Fibroblast of lung (primary cell): ENCODE measurements around the gene EDDM13. TPM values are rescaled to one million over a fixed set of nuclear protein-coding genes. Genes with fewer than 3 reads are reported as not detected.

Source experiments
- DNase-seq, 2 donors: peaks; one replicate each; pipeline versions ENCODE4 v3.0.0 to v3.0.0-alpha.2; 2010; ENCODE audit warnings: low read depth in 2 of 2
- H2AFZ ChIP-seq: 2 replicates; pipeline ENCODE4 v1.5.1; 2012; ENCODE audit warnings: low read length, control low read depth, inconsistent platforms
- H3K27ac ChIP-seq: 2 replicates; pipeline ENCODE4 v1.5.1; 2011; ENCODE audit warnings: low read length, control low read depth; ENCODE audit not compliant: insufficient read depth
- H3K27me3 ChIP-seq: 2 replicates; pipeline ENCODE4 v1.5.1; 2011; ENCODE audit warnings: mild to moderate bottlenecking, low read length; ENCODE audit not compliant: control insufficient read depth, insufficient read depth
- H3K36me3 ChIP-seq: 2 replicates; pipeline ENCODE4 v1.5.1; 2011; ENCODE audit warnings: low read length; ENCODE audit not compliant: control insufficient read depth, insufficient read depth
- H3K4me1 ChIP-seq: 2 replicates; pipeline ENCODE4 v1.5.1; 2011; ENCODE audit warnings: low read length; ENCODE audit not compliant: control insufficient read depth, insufficient read depth; ENCODE audit errors: extremely low read depth
- H3K4me2 ChIP-seq: 2 replicates; pipeline ENCODE4 v1.5.1; 2011; ENCODE audit warnings: low read length, control low read depth; ENCODE audit not compliant: insufficient read depth; ENCODE audit errors: extremely low read depth
- H3K4me3 ChIP-seq, 4 experiments: fragments of 200-600 bp in 1 of 4; sonication (generic) in 1 of 4; replicated peaks in 1 of 4; 2 replicates each; pipeline ENCODE4 v1.5.1; 2011 to 2016; ENCODE audit warnings: low read length in 4 of 4, low read depth in 3 of 4, mild to moderate bottlenecking in 3 of 4, control low read depth in 2 of 4, inconsistent platforms in 1 of 4, mixed read lengths in 1 of 4; ENCODE audit not compliant: insufficient read depth in 1 of 4; ENCODE audit errors: control extremely low read depth in 1 of 4
- H3K79me2 ChIP-seq: 2 replicates; pipeline ENCODE4 v1.5.1; 2012; ENCODE audit warnings: mild to moderate bottlenecking, low read length, inconsistent platforms; ENCODE audit not compliant: control insufficient read depth, insufficient read depth
- H3K9ac ChIP-seq: 2 replicates; pipeline ENCODE4 v1.5.1; 2011; ENCODE audit warnings: mild to moderate bottlenecking, low read length, control low read depth; ENCODE audit not compliant: insufficient read depth
- H3K9me3 ChIP-seq: 2 replicates; pipeline ENCODE4 v1.5.1; 2012; ENCODE audit warnings: low read depth, low read length; ENCODE audit not compliant: control insufficient read depth, insufficient read depth
- H4K20me1 ChIP-seq: 2 replicates; pipeline ENCODE4 v1.5.1; 2011; ENCODE audit warnings: low read length; ENCODE audit not compliant: control insufficient read depth, insufficient read depth; ENCODE audit errors: extremely low read depth
- CTCF ChIP-seq, 2 donors: IDR thresholded peaks in 1 of 2; conservative IDR thresholded peaks in 1 of 2; 1 replicate in 1 of 2; 2 replicates in 1 of 2; pipeline ENCODE4 v1.5.1; 2011 to 2012; ENCODE audit warnings: low read length in 2 of 2, control low read depth in 1 of 2, inconsistent platforms in 1 of 2, low read depth in 1 of 2, mild to moderate bottlenecking in 1 of 2
- EZH2 ChIP-seq: IDR thresholded peaks from 2 replicates; pipeline ENCODE4 v1.5.1; 2012; ENCODE audit warnings: low read length, control low read depth, mild to moderate bottlenecking; ENCODE audit errors: missing control alignments
- polyA plus RNA-seq, 2 donors: library from polyadenylated mRNA; depleted of rRNA in 1 of 2; stranded (reverse) in 1 of 2; unstranded in 1 of 2; fragments of >200 nt; gene quantifications; 2 replicates each; pipeline ENCODE4 v1.2.1, GENCODE V29; 2011 to 2012; ENCODE audit warnings: missing spikeins in 1 of 2
- total RNA-seq: library from RNA; depleted of rRNA; stranded (reverse); fragments of >200 nt; gene quantifications from 2 replicates; pipeline ENCODE4 v1.2.1, GENCODE V29; 2014

The EDDM13 gene
- total and polyA plus RNA-seq, 2 donors (not counting 1 experiment from before 2014, with no cell fraction given) = not detected

DNA sequence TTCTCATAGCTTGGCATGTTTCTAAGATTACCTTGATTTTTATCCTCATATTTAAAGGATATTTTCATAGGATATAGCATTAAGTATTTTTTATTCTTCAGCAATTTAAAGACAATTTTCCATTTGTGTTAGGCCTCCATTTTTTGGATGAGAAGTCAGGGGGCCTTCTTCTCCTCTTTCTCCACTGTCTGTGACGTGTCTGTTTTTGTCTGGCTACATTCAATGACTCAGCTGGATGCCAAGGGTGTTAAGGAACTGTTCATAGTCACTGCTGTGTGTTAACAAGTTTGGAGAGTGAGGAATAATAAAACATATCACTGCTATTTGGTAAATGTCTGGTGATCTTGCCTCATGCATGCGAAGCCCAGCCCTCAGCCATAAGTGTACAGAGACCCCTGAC is 84.4 kb downstream of the EDDM13 start:
- no peaks in the 10 kb centered on the region for H3K9me3 ChIP-seq
- H3K79me2 ChIP-seq = no peaks in the 10 kb centered on the region
- no peak overlapping the region for H3K9ac ChIP-seq
- no peaks in the 10 kb centered on the region for H3K36me3 ChIP-seq
- H2AFZ ChIP-seq = no peak overlapping the region
- H3K27me3 ChIP-seq = no peaks in the 10 kb centered on the region
- no peaks in the 10 kb centered on the region for H3K4me1 ChIP-seq
- DNase-seq = no peak
- H4K20me1 ChIP-seq = no peaks in the 10 kb centered on the region
- no peak overlapping the region for H3K4me3 ChIP-seq
- no peak overlapping the region for H3K27ac ChIP-seq
- H3K4me2 ChIP-seq = no peak overlapping the region
- TF ChIP-seq CTCF (conservative IDR thresholded peaks at IDR 0.05 in 1 of 2, IDR thresholded peaks at IDR 0.05 in 1 of 2; ENCODE audit: low read depth in 1 of 2, low read length in 2 of 2) (no peak), EZH2 (no peak)

Other genes starting within 250 kb of the EDDM13 start
- 28.7 and 28.8 TPM in 2 replicates for gene ZNF787, start 151.5 kb upstream of the EDDM13 start, total RNA-seq
- gene ZNF787, start 151.5 kb upstream of the EDDM13 start, polyA plus RNA-seq = 2.6 and 2.9 TPM in 2 replicates
- gene ZNF444, start 131.5 kb upstream of the EDDM13 start, total RNA-seq = 12.3 and 17.5 TPM in 2 replicates
- 6.4 and 7.4 TPM in 2 replicates for gene ZNF444, start 131.5 kb upstream of the EDDM13 start, polyA plus RNA-seq
- not detected in 2 replicates for gene GALP, start 96.7 kb upstream of the EDDM13 start, total RNA-seq
- gene GALP, start 96.7 kb upstream of the EDDM13 start, polyA plus RNA-seq = not detected in 2 replicates
- not detected in 2 replicates for gene ZSCAN5B, start 75.0 kb upstream of the EDDM13 start, total RNA-seq
- gene ZSCAN5B, start 75.0 kb upstream of the EDDM13 start, polyA plus RNA-seq = not detected in 2 replicates
- not detected in 2 replicates for gene ZSCAN5C, start 70.5 kb upstream of the EDDM13 start, total RNA-seq
- not detected in 2 replicates for gene ZSCAN5C, start 70.5 kb upstream of the EDDM13 start, polyA plus RNA-seq
- 5.9 and 6.3 TPM in 2 replicates for gene ZSCAN5A, start 42.1 kb downstream of the EDDM13 start, total RNA-seq
- 5.3 and 5.5 TPM in 2 replicates for gene ZSCAN5A, start 42.1 kb downstream of the EDDM13 start, polyA plus RNA-seq
- gene ZNF582, start 120.8 kb downstream of the EDDM13 start, total RNA-seq = 4.1 and 4.8 TPM in 2 replicates
- 2.9 and 3.0 TPM in 2 replicates for gene ZNF582, start 120.8 kb downstream of the EDDM13 start, polyA plus RNA-seq
- 5.4 TPM in 2 replicates for gene ZNF583, start 131.6 kb downstream of the EDDM13 start, total RNA-seq
- gene ZNF583, start 131.6 kb downstream of the EDDM13 start, polyA plus RNA-seq = 4.3 and 5.0 TPM in 2 replicates
- 6.4 and 6.6 TPM in 2 replicates for gene ZNF667, start 204.6 kb downstream of the EDDM13 start, total RNA-seq
- gene ZNF667, start 204.6 kb downstream of the EDDM13 start, polyA plus RNA-seq = 1.3 and 2.0 TPM in 2 replicates
- 4.4 and 9.2 TPM in 2 replicates for gene ZNF471, start 235.1 kb downstream of the EDDM13 start, total RNA-seq
- gene ZNF471, start 235.1 kb downstream of the EDDM13 start, polyA plus RNA-seq = 1.7 and 2.4 TPM in 2 replicates